Bronchus fibroblast of lung (primary cell): ENCODE measurements around the gene CEP83. TPM values are rescaled to one million over a fixed set of nuclear protein-coding genes. Genes with fewer than 3 reads are reported as not detected.

Source experiments
- total RNA-seq: library from RNA; depleted of rRNA; stranded (reverse); fragments of >200 nt; gene quantifications from 2 replicates; pipeline ENCODE4 v1.2.3, GENCODE V29; 2015

The CEP83 gene, protein sequence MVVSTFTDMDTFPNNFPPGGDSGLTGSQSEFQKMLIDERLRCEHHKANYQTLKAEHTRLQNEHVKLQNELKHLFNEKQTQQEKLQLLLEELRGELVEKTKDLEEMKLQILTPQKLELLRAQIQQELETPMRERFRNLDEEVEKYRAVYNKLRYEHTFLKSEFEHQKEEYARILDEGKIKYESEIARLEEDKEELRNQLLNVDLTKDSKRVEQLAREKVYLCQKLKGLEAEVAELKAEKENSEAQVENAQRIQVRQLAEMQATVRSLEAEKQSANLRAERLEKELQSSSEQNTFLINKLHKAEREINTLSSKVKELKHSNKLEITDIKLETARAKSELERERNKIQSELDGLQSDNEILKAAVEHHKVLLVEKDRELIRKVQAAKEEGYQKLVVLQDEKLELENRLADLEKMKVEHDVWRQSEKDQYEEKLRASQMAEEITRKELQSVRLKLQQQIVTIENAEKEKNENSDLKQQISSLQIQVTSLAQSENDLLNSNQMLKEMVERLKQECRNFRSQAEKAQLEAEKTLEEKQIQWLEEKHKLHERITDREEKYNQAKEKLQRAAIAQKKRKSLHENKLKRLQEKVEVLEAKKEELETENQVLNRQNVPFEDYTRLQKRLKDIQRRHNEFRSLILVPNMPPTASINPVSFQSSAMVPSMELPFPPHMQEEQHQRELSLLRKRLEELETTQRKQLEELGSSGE
- total RNA-seq: 8.1 and 9.4 TPM in 2 replicates

GRCh38 chr12:94459728-94460615 is at the start of gene CEP83:
TSS of gene CEP83 (minus strand) at chr12:94459867. CDS start at chr12:94412490, 47,377 bp downstream.

Other genes with a start within 250 kb of the CEP83 start
- gene TMCC3, start 190.7 kb upstream of the CEP83 start, total RNA-seq: 0.74 and 1.2 TPM in 2 replicates